Measurements from ENCODE around the gene TCF19. TPM values are rescaled to one million over a fixed set of nuclear protein-coding genes. Genes with fewer than 3 reads are reported as not detected.

The TCF19 gene
- total and polyA plus RNA-seq, 2 experiments from 2014 or later: 8.3 to 11.1 TPM

DNA sequence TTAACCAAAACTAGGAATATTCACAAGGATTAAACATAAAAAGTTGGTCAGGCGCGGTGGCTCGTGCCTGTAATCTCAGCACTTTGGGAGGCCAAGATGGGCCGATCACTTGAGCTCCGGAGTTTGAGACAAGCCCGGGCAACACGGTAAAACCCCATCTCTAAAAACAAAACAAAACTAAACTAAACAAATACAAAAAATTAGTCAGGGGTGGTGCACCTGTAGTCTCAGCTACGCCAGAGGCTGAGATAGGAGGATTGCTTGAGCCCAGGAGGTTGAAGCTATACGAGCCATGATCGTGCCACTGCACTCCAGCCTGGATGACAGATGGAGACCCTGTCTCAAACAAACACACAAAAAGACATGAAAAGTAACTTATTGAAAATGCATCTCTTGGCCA lies 22.7 kb upstream of the TCF19 start:
- Mint-ChIP-seq H3K4me1 (peaks cover 28% of the 10 kb centered on the region), H3K27ac (no peak overlapping the region), H3K4me3 (no peak overlapping the region), H3K27me3 (ENCODE audit: insufficient read depth, low read depth, poor library complexity) (peaks cover 12% of the 10 kb centered on the region), H3K36me3 (ENCODE audit: low read depth) (0 out of 3 replicates have a peak, but pooled peaks cover 3% of the 10 kb centered on the region), H3K9me3 (peaks cover 8% of the 10 kb centered on the region)
- H3K27ac ChIP-seq (ENCODE audit: low read depth): no peak overlapping the region
- no peak overlapping the region for H2AFZ ChIP-seq
- H3K9me2 ChIP-seq (ENCODE audit: insufficient read depth): 0 out of 2 replicates have a peak, but pooled peaks cover 3% of the 10 kb centered on the region
- ATAC-seq (no peak), DNase-seq (ENCODE audit: low spot score) (no peak)
- no peak overlapping the region for H3K4me3 ChIP-seq
- H3F3A ChIP-seq (replicated peaks; ENCODE audit: low read depth): no peaks in the 10 kb centered on the region
- H4K20me1 ChIP-seq (replicated peaks; ENCODE audit: insufficient read depth): no peaks in the 10 kb centered on the region
- H3K4me1 ChIP-seq (ENCODE audit: insufficient read depth): 0 out of 2 replicates have a peak, but pooled peaks cover 7% of the 10 kb centered on the region
- H3K27me3 ChIP-seq (ENCODE audit: insufficient read depth): no peaks in the 10 kb centered on the region
- H3K36me3 ChIP-seq (ENCODE audit: insufficient read depth): no peaks in the 10 kb centered on the region
- no peaks in the 10 kb centered on the region for H3K79me2 ChIP-seq (replicated peaks; ENCODE audit: insufficient read depth)
- H3K4me2 ChIP-seq: no peak overlapping the region
- no peak for TF ChIP-seq ZNF331 (CRISPR knock-in tag; IDR thresholded peaks at IDR 0.05; ENCODE audit: low read depth)
- no peak for TF ChIP-seq CREB1 (CRISPR knock-in tag; IDR thresholded peaks at IDR 0.05; ENCODE audit: low read depth)
- TF ChIP-seq ZNF114 (CRISPR knock-in tag; IDR thresholded peaks at IDR 0.05): no peak
- no peak for TF ChIP-seq EZH2phosphoT487 (IDR thresholded peaks at IDR 0.05; ENCODE audit: unreplicated experiment)
- no peak for TF ChIP-seq JUNB (IDR thresholded peaks at IDR 0.05; ENCODE audit: unreplicated experiment)
- TF ChIP-seq, protein P1, sequence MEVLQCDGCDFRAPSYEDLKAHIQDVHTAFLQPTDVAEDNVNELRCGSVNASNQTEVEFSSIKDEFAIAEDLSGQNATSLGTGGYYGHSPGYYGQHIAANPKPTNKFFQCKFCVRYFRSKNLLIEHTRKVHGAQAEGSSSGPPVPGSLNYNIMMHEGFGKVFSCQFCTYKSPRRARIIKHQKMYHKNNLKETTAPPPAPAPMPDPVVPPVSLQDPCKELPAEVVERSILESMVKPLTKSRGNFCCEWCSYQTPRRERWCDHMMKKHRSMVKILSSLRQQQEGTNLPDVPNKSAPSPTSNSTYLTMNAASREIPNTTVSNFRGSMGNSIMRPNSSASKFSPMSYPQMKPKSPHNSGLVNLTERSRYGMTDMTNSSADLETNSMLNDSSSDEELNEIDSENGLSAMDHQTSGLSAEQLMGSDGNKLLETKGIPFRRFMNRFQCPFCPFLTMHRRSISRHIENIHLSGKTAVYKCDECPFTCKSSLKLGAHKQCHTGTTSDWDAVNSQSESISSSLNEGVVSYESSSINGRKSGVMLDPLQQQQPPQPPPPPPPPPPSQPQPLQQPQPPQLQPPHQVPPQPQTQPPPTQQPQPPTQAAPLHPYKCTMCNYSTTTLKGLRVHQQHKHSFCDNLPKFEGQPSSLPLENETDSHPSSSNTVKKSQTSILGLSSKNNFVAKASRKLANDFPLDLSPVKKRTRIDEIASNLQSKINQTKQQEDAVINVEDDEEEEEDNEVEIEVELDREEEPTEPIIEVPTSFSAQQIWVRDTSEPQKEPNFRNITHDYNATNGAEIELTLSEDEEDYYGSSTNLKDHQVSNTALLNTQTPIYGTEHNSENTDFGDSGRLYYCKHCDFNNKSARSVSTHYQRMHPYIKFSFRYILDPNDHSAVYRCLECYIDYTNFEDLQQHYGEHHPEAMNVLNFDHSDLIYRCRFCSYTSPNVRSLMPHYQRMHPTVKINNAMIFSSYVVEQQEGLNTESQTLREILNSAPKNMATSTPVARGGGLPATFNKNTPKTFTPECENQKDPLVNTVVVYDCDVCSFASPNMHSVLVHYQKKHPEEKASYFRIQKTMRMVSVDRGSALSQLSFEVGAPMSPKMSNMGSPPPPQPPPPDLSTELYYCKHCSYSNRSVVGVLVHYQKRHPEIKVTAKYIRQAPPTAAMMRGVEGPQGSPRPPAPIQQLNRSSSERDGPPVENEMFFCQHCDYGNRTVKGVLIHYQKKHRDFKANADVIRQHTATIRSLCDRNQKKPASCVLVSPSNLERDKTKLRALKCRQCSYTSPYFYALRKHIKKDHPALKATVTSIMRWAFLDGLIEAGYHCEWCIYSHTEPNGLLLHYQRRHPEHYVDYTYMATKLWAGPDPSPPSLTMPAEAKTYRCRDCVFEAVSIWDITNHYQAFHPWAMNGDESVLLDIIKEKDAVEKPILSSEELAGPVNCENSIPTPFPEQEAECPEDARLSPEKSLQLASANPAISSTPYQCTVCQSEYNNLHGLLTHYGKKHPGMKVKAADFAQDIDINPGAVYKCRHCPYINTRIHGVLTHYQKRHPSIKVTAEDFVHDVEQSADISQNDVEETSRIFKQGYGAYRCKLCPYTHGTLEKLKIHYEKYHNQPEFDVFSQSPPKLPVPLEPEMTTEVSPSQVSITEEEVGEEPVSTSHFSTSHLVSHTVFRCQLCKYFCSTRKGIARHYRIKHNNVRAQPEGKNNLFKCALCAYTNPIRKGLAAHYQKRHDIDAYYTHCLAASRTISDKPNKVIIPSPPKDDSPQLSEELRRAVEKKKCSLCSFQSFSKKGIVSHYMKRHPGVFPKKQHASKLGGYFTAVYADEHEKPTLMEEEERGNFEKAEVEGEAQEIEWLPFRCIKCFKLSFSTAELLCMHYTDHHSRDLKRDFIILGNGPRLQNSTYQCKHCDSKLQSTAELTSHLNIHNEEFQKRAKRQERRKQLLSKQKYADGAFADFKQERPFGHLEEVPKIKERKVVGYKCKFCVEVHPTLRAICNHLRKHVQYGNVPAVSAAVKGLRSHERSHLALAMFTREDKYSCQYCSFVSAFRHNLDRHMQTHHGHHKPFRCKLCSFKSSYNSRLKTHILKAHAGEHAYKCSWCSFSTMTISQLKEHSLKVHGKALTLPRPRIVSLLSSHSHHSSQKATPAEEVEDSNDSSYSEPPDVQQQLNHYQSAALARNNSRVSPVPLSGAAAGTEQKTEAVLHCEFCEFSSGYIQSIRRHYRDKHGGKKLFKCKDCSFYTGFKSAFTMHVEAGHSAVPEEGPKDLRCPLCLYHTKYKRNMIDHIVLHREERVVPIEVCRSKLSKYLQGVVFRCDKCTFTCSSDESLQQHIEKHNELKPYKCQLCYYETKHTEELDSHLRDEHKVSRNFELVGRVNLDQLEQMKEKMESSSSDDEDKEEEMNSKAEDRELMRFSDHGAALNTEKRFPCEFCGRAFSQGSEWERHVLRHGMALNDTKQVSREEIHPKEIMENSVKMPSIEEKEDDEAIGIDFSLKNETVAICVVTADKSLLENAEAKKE (CRISPR knock-in tag; IDR thresholded peaks at IDR 0.05): no peak
- TF ChIP-seq EZH2 (IDR thresholded peaks at IDR 0.05; ENCODE audit: low read depth, unreplicated experiment): no peak
- TF ChIP-seq, protein P2, sequence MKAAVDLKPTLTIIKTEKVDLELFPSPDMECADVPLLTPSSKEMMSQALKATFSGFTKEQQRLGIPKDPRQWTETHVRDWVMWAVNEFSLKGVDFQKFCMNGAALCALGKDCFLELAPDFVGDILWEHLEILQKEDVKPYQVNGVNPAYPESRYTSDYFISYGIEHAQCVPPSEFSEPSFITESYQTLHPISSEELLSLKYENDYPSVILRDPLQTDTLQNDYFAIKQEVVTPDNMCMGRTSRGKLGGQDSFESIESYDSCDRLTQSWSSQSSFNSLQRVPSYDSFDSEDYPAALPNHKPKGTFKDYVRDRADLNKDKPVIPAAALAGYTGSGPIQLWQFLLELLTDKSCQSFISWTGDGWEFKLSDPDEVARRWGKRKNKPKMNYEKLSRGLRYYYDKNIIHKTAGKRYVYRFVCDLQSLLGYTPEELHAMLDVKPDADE (IDR thresholded peaks at IDR 0.05): no peak
- no peak for TF ChIP-seq STAT1 (IDR thresholded peaks at IDR 0.05; ENCODE audit: unreplicated experiment)
- no peak for TF ChIP-seq NANOG (IDR thresholded peaks at IDR 0.05; ENCODE audit: borderline replicate concordance)
- TF ChIP-seq, protein P3, sequence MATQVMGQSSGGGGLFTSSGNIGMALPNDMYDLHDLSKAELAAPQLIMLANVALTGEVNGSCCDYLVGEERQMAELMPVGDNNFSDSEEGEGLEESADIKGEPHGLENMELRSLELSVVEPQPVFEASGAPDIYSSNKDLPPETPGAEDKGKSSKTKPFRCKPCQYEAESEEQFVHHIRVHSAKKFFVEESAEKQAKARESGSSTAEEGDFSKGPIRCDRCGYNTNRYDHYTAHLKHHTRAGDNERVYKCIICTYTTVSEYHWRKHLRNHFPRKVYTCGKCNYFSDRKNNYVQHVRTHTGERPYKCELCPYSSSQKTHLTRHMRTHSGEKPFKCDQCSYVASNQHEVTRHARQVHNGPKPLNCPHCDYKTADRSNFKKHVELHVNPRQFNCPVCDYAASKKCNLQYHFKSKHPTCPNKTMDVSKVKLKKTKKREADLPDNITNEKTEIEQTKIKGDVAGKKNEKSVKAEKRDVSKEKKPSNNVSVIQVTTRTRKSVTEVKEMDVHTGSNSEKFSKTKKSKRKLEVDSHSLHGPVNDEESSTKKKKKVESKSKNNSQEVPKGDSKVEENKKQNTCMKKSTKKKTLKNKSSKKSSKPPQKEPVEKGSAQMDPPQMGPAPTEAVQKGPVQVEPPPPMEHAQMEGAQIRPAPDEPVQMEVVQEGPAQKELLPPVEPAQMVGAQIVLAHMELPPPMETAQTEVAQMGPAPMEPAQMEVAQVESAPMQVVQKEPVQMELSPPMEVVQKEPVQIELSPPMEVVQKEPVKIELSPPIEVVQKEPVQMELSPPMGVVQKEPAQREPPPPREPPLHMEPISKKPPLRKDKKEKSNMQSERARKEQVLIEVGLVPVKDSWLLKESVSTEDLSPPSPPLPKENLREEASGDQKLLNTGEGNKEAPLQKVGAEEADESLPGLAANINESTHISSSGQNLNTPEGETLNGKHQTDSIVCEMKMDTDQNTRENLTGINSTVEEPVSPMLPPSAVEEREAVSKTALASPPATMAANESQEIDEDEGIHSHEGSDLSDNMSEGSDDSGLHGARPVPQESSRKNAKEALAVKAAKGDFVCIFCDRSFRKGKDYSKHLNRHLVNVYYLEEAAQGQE (IDR thresholded peaks at IDR 0.05; ENCODE audit: unreplicated experiment): no peak
- TF ChIP-seq, protein P4, sequence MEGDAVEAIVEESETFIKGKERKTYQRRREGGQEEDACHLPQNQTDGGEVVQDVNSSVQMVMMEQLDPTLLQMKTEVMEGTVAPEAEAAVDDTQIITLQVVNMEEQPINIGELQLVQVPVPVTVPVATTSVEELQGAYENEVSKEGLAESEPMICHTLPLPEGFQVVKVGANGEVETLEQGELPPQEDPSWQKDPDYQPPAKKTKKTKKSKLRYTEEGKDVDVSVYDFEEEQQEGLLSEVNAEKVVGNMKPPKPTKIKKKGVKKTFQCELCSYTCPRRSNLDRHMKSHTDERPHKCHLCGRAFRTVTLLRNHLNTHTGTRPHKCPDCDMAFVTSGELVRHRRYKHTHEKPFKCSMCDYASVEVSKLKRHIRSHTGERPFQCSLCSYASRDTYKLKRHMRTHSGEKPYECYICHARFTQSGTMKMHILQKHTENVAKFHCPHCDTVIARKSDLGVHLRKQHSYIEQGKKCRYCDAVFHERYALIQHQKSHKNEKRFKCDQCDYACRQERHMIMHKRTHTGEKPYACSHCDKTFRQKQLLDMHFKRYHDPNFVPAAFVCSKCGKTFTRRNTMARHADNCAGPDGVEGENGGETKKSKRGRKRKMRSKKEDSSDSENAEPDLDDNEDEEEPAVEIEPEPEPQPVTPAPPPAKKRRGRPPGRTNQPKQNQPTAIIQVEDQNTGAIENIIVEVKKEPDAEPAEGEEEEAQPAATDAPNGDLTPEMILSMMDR (conservative IDR thresholded peaks at IDR 0.05; ENCODE audit: low read depth in 2 of 2): no peak
- no peak for TF ChIP-seq POLR2AphosphoS5 (IDR thresholded peaks at IDR 0.05; ENCODE audit: low read depth)

Measured in GM23338 (cell line).